ENCODE data around the gene SLAMF8.

SLAMF8 gene

GRCh38 chr1:159849626-159850366, 23.1 kb downstream of the SLAMF8 start:
- no peak for DNase-seq (ENCODE audit: low spot score)

GRCh38 chr1:159851407-159851806, 24.7 kb downstream of the SLAMF8 start:
- no peak for DNase-seq (ENCODE audit: low spot score)

DNA sequence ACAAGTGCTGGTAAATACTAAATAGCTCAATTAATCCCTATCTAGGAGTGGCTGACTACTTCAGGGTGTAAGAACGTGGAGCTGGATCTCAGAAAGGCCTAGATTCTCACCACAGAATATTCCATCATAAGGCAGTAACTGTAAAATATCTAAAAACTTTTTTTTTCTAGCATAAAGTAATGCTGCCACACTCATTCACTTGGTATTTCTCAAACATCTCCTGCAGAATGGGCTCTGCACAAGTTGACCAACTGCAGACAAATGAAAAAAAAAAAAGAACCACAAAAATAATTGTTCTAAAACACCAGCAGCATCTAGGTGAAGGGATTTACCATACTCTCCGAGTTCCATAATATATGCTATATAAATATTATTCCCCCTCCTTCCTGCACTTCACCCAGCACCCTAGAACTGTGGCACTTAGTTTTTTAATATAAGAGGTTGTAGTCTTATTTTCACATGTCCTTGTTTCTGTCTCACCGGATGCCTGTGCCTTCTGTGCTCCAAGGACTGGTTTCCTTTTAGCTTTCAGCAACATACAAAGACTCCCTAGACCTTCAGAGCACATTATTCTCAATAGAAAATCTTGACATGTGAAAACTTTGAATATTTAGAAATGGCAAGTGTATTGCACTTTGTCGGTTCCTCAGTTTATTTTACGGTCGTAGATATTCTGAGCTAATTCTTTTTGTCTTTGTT, 26.9 kb downstream of the SLAMF8 start:
- no peak for DNase-seq (ENCODE audit: low spot score)

DNA sequence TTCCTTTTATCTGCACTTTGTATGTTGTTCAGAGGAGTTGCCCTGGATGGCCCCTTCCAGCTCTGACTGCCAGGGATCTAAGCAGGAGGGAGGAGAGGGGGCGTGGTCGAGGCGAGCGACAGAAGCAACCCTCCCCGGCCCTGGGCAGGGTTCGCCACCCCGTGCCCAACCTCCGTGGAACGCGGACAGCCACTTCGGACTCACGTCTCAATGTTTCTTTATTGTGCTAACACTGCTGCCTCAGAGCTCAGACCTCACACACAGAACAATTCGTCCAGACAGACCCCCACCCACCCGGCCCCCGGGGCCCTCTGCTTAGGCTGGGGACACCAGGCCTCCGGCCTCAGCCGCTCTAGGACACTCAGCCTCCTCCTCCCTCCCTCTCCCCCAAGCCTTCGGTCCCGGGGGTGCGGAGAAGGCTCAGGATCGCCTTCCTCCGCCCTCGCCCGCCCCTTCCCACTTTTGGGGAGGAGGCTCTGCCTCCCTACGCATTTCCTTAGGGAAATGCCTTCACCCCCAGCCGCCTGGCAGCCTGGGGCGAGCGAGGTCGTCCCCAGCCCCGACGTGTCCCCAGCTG, 27.5 kb downstream of the SLAMF8 start:
- DNase-seq (ENCODE audit: low spot score), result no peak

GRCh38 chr1:159854693-159855192, 28.1 kb downstream of the SLAMF8 start:
- DNase-seq (ENCODE audit: low spot score), result peak; percentile 33

- DNase-seq (ENCODE audit: low spot score), result no peak
Observed at GRCh38 chr1:159855709-159856108, 29.0 kb downstream of the SLAMF8 start.

GRCh38 chr1:159856576-159856975, 29.9 kb downstream of the SLAMF8 start:
- no peak for DNase-seq (ENCODE audit: low spot score)

GRCh38 chr1:159857889-159858288, 31.2 kb downstream of the SLAMF8 start:
- DNase-seq (ENCODE audit: low spot score), result no peak

DNA sequence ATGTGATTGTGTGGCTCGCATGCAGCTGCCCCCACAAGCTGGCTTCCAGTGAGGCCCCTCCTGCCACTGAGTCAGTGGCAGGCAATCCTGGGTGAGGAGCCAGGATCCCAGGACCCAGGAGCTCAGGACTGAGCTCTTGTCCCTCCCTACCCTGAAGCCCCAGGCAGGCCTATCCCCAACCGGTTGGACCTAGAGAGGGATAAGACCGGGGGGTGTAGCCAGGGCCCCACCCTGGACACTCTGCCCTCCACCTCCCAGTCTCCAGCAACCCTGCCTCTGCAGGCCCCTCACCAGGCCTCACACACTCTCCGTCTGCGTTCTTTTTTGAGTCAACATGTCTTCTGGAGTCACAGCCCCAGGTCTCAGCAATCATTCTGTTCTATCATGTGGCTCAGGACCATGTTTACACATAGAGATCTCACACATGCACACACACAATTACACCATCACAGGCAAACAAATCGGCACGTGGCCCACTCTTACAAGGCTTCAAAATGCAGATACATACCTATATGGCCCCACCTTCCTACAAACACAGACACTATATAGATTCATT, 33.2 kb downstream of the SLAMF8 start:
- no peak for DNase-seq (ENCODE audit: low spot score)

DNA sequence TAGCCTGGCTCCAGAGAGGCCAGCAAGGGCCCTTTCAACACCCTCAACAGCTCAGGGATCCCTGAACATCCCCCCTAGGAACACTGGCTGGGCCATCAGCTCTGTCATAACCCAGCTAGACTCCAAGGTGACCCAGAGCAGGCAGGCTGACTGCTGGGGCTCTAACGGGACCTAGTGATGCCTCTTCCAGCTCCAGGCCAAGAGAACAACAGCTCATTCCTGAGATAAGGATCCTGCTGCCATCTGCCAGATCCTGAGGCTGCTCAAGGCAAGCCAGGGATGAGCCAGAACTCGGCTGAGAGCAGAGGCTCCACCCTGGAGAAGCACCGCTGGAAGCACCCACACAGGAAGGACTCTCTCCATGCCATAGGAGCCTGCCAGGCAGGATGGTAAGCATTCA, 33.8 kb downstream of the SLAMF8 start:
- DNase-seq (ENCODE audit: low spot score), result no peak

GRCh38 chr1:159861218-159861617, 34.5 kb downstream of the SLAMF8 start:
- no peak for DNase-seq (ENCODE audit: low spot score)

GRCh38 chr1:159862031-159862430, 35.4 kb downstream of the SLAMF8 start:
- DNase-seq (ENCODE audit: low spot score), result no peak

DNA sequence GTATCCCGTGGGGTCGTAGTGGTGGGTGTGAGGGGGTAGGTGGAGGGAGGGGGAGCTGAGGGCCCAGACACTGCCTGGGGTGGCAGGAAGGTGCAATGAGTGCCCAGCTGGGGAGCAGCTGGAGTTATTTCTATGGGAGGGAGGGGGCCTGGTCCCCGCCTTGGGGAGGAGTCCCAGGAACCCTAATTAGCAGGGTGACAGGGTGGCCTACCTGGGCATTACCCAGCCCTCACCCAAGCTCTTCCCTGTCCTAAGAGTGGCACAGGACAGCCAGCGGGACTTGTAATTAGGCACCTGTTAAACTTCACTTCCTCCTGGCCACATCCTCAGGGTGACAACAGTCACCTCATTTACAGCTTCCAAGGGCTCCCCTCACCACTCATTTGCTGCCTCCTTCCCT, 35.9 kb downstream of the SLAMF8 start, which contains the start of gene VSIG8:
VSIG8 (minus strand) TSS at position 101 of the 400 bp plus-strand sequence. CDS start 136 bp downstream, outside the sequence.
- no peak for DNase-seq (ENCODE audit: low spot score)

DNA sequence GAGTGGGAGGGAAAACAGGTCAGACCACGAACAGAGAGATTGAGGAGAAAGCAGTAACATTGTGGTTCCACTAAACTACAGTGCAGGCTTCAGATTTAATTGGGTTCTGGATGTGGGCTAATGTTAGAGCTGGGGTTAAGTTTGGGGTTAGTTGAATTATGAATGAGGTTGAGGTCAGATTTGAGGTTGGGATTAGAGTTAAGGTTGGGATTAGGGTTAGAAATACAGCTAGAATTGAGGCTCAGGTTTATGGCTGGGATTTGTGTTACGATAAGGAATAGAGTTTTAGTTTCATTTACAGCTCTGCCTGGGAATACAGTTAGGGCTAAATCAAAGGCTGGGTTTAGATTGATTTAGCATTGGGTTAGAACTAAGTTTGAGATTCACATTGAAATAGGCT, 37.6 kb downstream of the SLAMF8 start:
- no peak for DNase-seq (ENCODE audit: low spot score)

GRCh38 chr1:159866066-159866465, 39.4 kb downstream of the SLAMF8 start:
- no peak for DNase-seq (ENCODE audit: low spot score)

DNA sequence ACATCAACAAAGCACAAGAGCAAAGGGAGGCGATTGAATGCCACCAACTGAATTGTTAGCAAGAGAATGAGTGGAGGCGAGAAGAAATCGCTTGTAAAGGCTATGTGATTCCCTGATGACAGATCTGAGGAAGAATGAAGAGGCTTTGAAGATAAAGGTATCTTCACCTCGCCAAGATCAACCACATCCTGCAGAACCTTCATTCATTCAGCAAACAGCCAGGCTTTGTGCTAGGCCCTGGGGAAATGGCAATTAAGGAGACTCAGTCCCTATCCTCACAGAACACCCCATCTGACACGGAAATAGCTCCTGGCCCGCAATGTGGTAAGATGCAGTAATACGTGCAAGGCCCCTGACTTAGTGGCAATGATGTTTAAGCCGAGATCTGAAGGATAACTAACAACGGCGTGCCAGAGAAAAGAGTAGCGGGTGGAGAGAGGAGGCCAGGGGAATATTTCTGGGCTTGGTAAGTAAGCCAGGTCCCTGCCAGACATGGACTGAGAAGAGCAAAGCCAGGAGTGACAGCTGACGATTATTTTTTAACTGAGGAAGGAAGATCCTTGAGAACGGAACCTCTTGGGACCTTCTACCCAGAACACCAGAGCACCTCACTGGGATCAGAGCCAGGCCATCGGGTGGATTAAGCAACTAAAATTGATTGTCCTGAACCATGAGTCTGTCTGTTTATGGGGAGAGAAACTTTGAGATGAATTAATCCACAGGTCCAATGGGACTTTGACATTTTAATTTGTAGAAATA, 40.4 kb downstream of the SLAMF8 start:
- no peak for DNase-seq (ENCODE audit: low spot score)

DNA sequence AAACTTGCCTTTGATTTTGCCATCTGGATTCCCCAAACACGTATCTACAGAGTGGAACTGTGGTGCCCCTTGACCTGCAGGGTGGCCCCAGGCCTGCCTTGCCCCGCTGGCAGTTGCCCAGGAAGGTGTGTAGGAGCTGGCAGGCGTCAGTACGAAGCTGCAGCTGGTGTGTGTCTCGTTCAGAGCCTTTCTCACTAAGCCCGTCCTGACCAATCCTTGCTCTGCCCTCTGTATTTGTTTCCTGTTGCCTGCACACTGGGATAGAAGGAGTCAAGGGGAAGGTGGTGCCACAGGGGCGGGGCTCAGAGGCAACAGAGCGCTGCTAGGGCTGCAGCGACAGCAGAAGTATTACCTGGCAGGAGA, 41.0 kb downstream of the SLAMF8 start:
- no peak for DNase-seq (ENCODE audit: low spot score)

GRCh38 chr1:159868766-159869165, 42.1 kb downstream of the SLAMF8 start:
- DNase-seq (ENCODE audit: low spot score), result no peak

DNA sequence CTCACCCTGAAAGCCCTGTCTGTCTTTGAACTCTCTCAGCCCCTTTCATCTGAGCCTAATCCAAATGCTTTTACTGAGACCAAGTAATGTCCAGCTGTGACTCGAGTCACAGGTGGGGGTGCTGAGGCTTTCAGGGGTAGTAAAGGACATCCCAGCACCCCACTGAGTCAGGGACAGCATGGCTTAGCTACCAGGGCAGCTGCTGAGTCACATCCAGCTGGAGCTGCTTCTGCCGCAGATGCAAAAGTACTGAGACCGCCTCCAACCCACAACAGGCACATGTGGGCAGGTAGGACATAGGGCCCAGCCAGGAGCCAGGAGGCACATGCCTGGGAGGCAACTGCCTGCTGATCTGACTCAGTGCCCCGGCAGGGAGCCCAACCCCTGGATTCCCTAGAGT, 42.5 kb downstream of the SLAMF8 start:
- no peak for DNase-seq (ENCODE audit: low spot score)

- DNase-seq (ENCODE audit: low spot score), result no peak
Observed at GRCh38 chr1:159869607-159870006, 42.9 kb downstream of the SLAMF8 start.

DNA sequence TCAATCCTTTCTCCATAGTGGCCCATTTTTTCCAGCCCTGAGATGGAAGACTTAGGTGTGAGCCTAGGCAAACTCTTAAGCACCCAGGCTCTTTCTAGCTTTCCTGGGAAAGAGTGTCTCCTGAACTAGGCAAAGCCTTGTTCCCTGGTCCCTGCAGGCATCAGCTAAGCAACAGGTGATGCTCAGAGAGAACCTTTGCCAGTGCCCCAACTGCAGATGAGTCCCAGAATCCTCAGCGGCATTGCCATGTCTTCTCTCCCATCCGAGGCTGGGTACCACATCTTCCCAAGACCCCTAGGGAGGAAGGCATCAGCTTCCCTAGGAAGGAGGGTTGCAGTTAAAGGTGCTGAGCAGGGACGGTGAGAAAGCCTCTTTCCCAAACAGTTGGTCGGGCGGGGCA, 44.0 kb downstream of the SLAMF8 start:
- no peak for DNase-seq (ENCODE audit: low spot score)

- no peak for DNase-seq (ENCODE audit: low spot score)
Observed at GRCh38 chr1:159872891-159873290, 46.2 kb downstream of the SLAMF8 start.
